Measurements from ENCODE around the gene ELN.

DNA sequence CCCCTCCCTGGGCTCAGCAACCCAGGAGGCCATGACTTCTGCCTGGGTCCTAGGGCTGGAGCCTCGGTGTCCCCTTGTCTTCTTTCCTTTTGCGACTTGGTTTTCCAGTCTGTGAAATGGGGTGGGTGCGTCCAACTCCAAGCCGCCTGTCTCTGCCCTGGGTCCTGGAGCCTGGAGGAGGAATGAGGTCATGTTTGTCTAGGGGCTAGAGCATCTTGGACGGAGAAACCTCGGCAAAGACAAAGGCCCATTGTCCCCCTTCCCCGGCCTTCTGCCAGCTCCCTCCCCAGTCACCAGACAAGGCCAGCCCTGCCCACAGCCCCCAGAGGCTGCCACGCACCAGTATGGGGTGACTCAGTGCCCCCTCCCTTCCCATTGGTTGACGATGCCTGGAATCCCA, 39.8 kb upstream of the ELN start:
- TF ChIP-seq, protein P1, sequence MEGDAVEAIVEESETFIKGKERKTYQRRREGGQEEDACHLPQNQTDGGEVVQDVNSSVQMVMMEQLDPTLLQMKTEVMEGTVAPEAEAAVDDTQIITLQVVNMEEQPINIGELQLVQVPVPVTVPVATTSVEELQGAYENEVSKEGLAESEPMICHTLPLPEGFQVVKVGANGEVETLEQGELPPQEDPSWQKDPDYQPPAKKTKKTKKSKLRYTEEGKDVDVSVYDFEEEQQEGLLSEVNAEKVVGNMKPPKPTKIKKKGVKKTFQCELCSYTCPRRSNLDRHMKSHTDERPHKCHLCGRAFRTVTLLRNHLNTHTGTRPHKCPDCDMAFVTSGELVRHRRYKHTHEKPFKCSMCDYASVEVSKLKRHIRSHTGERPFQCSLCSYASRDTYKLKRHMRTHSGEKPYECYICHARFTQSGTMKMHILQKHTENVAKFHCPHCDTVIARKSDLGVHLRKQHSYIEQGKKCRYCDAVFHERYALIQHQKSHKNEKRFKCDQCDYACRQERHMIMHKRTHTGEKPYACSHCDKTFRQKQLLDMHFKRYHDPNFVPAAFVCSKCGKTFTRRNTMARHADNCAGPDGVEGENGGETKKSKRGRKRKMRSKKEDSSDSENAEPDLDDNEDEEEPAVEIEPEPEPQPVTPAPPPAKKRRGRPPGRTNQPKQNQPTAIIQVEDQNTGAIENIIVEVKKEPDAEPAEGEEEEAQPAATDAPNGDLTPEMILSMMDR (optimal IDR thresholded peaks at IDR 0.05 in 1 of 3, IDR thresholded peaks at IDR 0.05 in 1 of 3, conservative IDR thresholded peaks at IDR 0.05 in 1 of 3; ENCODE audit: extremely low read depth in 1 of 3, insufficient read depth in 2 of 3, low read length in 3 of 3), result no peak
- no peak for TF ChIP-seq EZH2 (IDR thresholded peaks at IDR 0.05; ENCODE audit: low read length)
